SU-DHL-6 (cell line): ENCODE results near the gene OAS3.

Experiments used
- EZH2phosphoT487 ChIP-seq: fragments of 200-600 bp; sonication (generic), shearing (Covaris generic); conservative IDR thresholded peaks from 2 replicates; pipeline ENCODE4 v1.6.1; 2018; ENCODE audit warnings: mild to moderate bottlenecking, antibody characterized with exemption, low read length, moderate library complexity, mixed read lengths
- TF ChIP-seq, protein P1 (sequence below): fragments of 200-600 bp; sonication (generic); IDR thresholded peaks from one replicate; pipeline ENCODE4 v1.5.1; 2017; ENCODE audit warnings: antibody characterized with exemption, mild to moderate bottlenecking, low read length, moderate library complexity; ENCODE audit not compliant: insufficient read depth, poor library complexity, severe bottlenecking

DNA sequence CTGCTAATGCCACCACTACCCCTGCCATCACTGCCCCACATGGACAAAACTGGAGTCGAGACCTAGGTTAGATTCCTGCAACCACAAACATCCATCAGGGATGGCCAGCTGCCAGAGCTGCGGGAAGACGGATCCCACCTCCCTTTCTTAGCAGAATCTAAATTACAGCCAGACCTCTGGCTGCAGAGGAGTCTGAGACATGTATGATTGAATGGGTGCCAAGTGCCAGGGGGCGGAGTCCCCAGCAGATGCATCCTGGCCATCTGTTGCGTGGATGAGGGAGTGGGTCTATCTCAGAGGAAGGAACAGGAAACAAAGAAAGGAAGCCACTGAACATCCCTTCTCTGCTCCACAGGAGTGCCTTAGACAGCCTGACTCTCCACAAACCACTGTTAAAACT, 33.0 kb downstream of the OAS3 start:
- TF ChIP-seq, protein P1, sequence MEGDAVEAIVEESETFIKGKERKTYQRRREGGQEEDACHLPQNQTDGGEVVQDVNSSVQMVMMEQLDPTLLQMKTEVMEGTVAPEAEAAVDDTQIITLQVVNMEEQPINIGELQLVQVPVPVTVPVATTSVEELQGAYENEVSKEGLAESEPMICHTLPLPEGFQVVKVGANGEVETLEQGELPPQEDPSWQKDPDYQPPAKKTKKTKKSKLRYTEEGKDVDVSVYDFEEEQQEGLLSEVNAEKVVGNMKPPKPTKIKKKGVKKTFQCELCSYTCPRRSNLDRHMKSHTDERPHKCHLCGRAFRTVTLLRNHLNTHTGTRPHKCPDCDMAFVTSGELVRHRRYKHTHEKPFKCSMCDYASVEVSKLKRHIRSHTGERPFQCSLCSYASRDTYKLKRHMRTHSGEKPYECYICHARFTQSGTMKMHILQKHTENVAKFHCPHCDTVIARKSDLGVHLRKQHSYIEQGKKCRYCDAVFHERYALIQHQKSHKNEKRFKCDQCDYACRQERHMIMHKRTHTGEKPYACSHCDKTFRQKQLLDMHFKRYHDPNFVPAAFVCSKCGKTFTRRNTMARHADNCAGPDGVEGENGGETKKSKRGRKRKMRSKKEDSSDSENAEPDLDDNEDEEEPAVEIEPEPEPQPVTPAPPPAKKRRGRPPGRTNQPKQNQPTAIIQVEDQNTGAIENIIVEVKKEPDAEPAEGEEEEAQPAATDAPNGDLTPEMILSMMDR = no peak
- no peak for TF ChIP-seq EZH2phosphoT487
